Activated T-helper 1 cell treated with anti-CD3 and anti-CD28 coated beads, Interleukin-12 subunit alpha, Interleukin-12 subunit beta, Interleukin-2, Interleukin-4 antibody, amounts not matched to agents 30 ng/mL and 10 ng/mL and 1 ng/mL, durations not matched to agents 14 hours and 24 hours and 36 hours (primary cell): ENCODE measurements around the gene STK10. TPM values are rescaled to one million over a fixed set of nuclear protein-coding genes. Genes with fewer than 3 reads are reported as not detected.

ENCODE experiments used
- DNase-seq: peaks from one replicate; pipeline ENCODE4 v3.0.0; 2021; ENCODE audit warnings: low spot score
- H3K27ac Mint-ChIP-seq: one replicate; pipeline ENCODE4 v1.8.0; 2021; ENCODE audit warnings: mild to moderate bottlenecking, mixed read lengths
- H3K27me3 Mint-ChIP-seq: one replicate; pipeline ENCODE4 v1.8.0; 2022; ENCODE audit warnings: mild to moderate bottlenecking, moderate library complexity, mixed read lengths; ENCODE audit not compliant: insufficient read depth
- H3K36me3 Mint-ChIP-seq: one replicate; pipeline ENCODE4 v1.8.0; 2021; ENCODE audit warnings: low read depth, mixed read lengths
- H3K4me1 Mint-ChIP-seq: one replicate; pipeline ENCODE4 v1.8.0; 2021; ENCODE audit warnings: low read depth, mixed read lengths
- H3K4me3 Mint-ChIP-seq: one replicate; pipeline ENCODE4 v1.8.0; 2021; ENCODE audit warnings: mild to moderate bottlenecking, moderate library complexity, mixed read lengths
- H3K9me3 Mint-ChIP-seq: one replicate; pipeline ENCODE4 v1.8.0; 2021; ENCODE audit warnings: mixed read lengths
- intact Hi-C: fragments of 100-400 bp; cut with micrococcal nuclease; formaldehyde crosslinking; loops from one replicate; pipeline ENCODE4 v1.15.1; 2024
- total RNA-seq: library from RNA; stranded (reverse); gene quantifications from 2 replicates; pipeline ENCODE4 v1.2.3, GENCODE V29; 2022

STK10 gene
- 88.6 and 91.9 TPM in 2 replicates for total RNA-seq

- H3K4me3 Mint-ChIP-seq, result peak within 1 kb of the TSS; percentile 99
- peak within 1 kb of the TSS; percentile 99 for H3K27ac Mint-ChIP-seq
- peak; percentile 86 for DNase-seq
- peaks cover 8% of the 10 kb centered on the region for H3K27me3 Mint-ChIP-seq
- no peaks in the 10 kb centered on the region for H3K9me3 Mint-ChIP-seq
- peaks cover 38% of the 10 kb centered on the region for H3K4me1 Mint-ChIP-seq
- intact Hi-C loops, result loop anchor here (1.0 to 5.0 kb wide), 11 partner anchors 37 to 801 kb away; partner anchors contain the start of gene NPM1
- peaks cover 8% of the 10 kb centered on the region for H3K36me3 Mint-ChIP-seq
Observed at GRCh38 chr5:172188033-172188892, at the start of gene STK10. STK10 (minus strand) TSS chr5:172188224; CDS start chr5:172188042, 182 bp downstream.

DNA sequence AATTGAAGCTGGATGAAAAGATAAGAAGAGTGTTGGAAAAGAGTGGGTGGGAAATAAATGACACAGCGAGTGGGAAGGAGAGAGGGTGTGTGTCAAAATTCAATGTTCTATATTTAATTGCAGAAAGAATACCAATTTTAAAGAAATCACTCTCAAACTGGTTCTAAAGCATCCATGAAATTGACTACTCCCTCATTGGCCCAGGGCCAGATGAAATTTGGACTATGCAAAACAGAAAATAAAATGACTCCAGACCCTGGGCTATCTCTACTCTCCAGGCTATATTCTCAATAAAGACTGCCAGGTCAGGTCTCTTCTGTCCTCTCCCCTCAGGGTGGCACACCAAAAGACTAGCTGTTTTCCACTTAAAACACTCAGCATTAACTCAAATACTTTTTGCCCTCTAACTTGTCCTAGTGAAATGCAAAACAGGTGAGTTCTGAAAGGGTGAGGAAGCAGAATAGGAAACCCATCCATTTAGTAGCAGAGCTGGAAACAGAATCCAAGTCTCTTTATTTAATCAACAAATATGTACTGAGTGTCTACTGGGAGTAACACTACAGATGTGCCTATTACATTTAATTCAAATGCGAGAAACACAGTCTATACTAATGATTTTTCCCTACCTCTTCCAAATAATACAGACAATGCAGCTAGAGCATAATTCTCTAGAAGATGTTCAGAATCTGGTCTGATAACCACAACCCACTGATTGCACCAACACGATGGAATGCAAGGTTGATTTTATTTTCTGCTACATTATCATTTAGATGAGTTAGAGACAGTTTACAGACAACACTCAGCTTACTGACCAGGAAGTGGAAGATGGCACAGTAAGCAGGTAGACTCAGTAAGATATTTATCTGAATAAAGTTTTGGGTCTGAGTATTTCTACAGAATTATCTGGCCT, 48.1 kb upstream of the STK10 start:
- Mint-ChIP-seq H3K4me1 (peaks cover 44% of the 10 kb centered on the region), H3K27ac (no peak overlapping the region), H3K4me3 (no peak overlapping the region), H3K27me3 (peaks cover 2% of the 10 kb centered on the region), H3K36me3 (peaks cover 7% of the 10 kb centered on the region), H3K9me3 (no peaks in the 10 kb centered on the region)
- intact Hi-C loops, result loop anchor here (5.0 kb wide), 2 partner anchors 46 to 124 kb away; partner anchors contain the start of gene UBTD2
- DNase-seq, result no peak

GRCh38 chr5:172235132-172235780, 47.2 kb upstream of the STK10 start:
- DNase-seq, result no peak
- H3K4me1 Mint-ChIP-seq, result peaks cover 45% of the 10 kb centered on the region
- intact Hi-C loops, result loop anchor here (5.0 kb wide), 2 partner anchors 47 to 123 kb away; partner anchors contain the start of gene UBTD2

GRCh38 chr5:172234031-172234430, 46.0 kb upstream of the STK10 start:
- H3K27me3 Mint-ChIP-seq, result peaks cover 5% of the 10 kb centered on the region
- intact Hi-C loops, result no loop called here
- peaks cover 51% of the 10 kb centered on the region for H3K4me1 Mint-ChIP-seq
- H3K4me3 Mint-ChIP-seq, result no peak overlapping the region
- H3K9me3 Mint-ChIP-seq, result no peaks in the 10 kb centered on the region
- DNase-seq, result no peak
- no peak overlapping the region for H3K27ac Mint-ChIP-seq
- H3K36me3 Mint-ChIP-seq, result peaks cover 13% of the 10 kb centered on the region

More at GRCh38 chr5:172235132-172235780, 47.2 kb upstream of the STK10 start:
- no peak overlapping the region for H3K4me3 Mint-ChIP-seq
- H3K27ac Mint-ChIP-seq, result no peak overlapping the region
- H3K36me3 Mint-ChIP-seq, result peaks cover 11% of the 10 kb centered on the region
- H3K27me3 Mint-ChIP-seq, result peaks cover 2% of the 10 kb centered on the region
- H3K9me3 Mint-ChIP-seq, result no peaks in the 10 kb centered on the region

GRCh38 chr5:172229904-172230303, 41.9 kb upstream of the STK10 start:
- H3K27ac Mint-ChIP-seq, result no peak overlapping the region
- no peaks in the 10 kb centered on the region for H3K9me3 Mint-ChIP-seq
- H3K36me3 Mint-ChIP-seq, result peaks cover 15% of the 10 kb centered on the region
- no peak for DNase-seq
- H3K4me3 Mint-ChIP-seq, result no peak overlapping the region
- H3K4me1 Mint-ChIP-seq, result peaks cover 19% of the 10 kb centered on the region
- H3K27me3 Mint-ChIP-seq, result peaks cover 3% of the 10 kb centered on the region
- intact Hi-C loops, result no loop called here

DNA sequence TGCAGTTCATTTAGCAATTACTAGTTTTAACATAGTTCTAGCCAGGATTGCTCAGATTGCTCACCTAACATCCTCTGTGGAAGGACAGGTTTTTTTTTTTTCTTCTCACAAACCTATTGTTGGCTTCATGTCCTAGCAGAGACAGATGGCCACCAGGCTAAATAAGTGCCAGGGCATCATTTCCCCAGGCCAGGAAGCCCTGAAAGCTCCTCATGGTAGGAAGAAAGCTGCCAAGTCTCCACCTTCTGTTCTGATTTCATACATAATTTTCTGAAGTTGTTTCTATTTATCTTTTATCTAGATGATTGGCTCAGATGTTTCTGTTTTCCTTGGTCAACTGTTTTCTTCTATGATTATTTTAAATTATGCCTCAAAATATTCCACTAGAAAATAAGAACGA, 37.0 kb upstream of the STK10 start:
- no peak for DNase-seq
- Mint-ChIP-seq H3K36me3 (peaks cover 15% of the 10 kb centered on the region), H3K27me3 (peaks cover 7% of the 10 kb centered on the region), H3K9me3 (peaks cover 9% of the 10 kb centered on the region), H3K27ac (no peak overlapping the region), H3K4me1 (peaks cover 33% of the 10 kb centered on the region), H3K4me3 (no peak overlapping the region)
- intact Hi-C loops, result loop anchor here (1.0 to 2.0 kb wide), 7 partner anchors 13 to 318 kb away; no protein-coding TSS in a partner anchor

DNA sequence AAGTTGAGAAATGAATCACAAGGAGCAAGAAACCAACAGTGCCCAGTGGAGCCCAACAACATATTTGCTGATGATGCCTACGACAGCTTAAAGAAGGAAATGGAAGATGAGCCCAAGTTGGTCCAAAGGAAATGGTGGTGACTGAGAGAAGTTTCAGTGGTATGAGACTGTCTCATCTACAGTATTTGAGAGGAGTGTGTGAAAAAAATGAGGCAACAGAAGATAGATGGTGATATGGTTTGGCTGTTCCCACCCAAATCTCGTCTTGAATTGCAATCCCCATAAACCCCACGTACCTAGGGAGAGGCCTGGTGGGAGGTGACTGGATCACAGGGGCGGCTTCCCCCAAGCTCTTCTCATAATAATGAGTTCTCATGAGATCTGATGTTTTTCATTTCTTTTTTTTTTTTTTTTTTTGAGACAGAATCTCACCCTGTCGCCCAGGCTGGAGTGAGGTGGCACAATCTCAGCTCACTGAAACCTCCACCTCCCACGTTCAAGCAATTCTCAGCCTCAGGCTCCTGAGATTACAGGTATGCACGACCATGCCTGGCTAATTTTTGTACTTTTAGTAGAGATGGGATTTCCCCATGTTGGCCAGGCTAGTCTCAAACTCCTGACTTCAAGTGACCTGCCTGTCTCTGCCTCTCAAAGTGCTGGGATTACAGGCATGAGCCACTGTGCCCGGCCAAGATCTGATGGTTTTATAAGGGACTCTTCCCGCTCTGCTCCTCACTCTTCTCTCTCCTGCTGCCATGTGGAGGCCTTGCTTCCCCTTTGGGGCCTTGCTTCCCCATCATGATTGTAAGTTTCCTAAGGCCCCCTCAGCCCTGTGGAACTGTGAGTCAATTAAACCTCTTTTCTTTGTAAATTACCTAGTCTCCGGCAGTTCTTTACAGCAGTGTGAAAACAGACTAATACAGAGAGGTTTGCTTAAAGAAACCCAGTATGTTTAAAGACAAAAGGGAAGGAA, 36.2 kb upstream of the STK10 start:
- Mint-ChIP-seq H3K4me1 (peaks cover 28% of the 10 kb centered on the region), H3K27me3 (peaks cover 5% of the 10 kb centered on the region), H3K36me3 (peaks cover 15% of the 10 kb centered on the region), H3K9me3 (peaks cover 9% of the 10 kb centered on the region), H3K27ac (peak overlapping the region; percentile 87), H3K4me3 (no peak overlapping the region)
- intact Hi-C loops, result loop anchor here (1.0 to 2.0 kb wide), 7 partner anchors 14 to 317 kb away; no protein-coding TSS in a partner anchor
- DNase-seq, result no peak

- Mint-ChIP-seq H3K4me3 (no peak overlapping the region), H3K27ac (no peak overlapping the region), H3K9me3 (peaks cover 15% of the 10 kb centered on the region), H3K36me3 (peaks cover 17% of the 10 kb centered on the region), H3K4me1 (peaks cover 20% of the 10 kb centered on the region), H3K27me3 (peaks cover 5% of the 10 kb centered on the region)
- intact Hi-C loops, result no loop called here
- DNase-seq, result no peak
Observed at GRCh38 chr5:172219296-172219695, 31.3 kb upstream of the STK10 start.

DNA sequence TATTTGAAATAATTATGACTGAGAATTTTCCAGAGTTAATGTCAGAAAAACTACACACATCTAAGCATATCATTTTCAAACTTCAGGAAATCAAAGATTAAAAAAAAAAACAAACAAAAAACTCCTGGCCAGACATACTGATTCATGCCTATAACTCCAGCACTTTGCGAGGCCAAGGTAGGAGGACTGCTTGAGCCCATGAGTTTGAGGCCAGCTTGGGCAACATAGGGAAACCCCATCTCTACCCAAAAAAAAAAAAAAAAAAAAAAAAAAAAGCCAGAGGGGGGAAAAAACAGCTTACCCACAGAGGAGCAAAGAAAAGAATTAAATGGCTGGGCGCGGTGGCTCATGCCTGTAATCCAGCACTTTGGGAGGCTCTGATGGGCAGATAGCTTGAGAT, 28.3 kb upstream of the STK10 start:
- Mint-ChIP-seq H3K27ac (no peak overlapping the region), H3K36me3 (peaks cover 19% of the 10 kb centered on the region), H3K27me3 (no peaks in the 10 kb centered on the region), H3K4me1 (no peaks in the 10 kb centered on the region), H3K4me3 (no peak overlapping the region), H3K9me3 (peaks cover 6% of the 10 kb centered on the region)
- DNase-seq, result no peak
- intact Hi-C loops, result no loop called here

DNA sequence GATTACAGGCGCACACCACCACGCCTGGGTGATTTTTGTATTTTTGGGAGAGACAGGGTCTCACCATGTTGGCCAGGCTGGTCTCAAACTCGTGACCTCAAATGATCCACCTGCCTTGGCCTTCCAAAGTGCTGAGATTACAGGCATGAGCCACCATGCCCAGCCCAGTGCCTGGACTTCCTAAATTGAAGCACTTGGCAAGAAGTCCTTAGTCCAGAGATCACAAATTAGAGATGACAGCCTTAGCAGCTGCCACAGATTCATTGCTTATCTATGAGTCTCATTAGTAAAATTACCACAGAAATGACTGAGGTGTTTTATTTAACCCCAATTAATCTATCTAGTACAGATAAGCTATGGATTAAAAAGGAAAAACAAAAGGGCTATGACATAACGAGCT, 25.1 kb upstream of the STK10 start:
- DNase-seq, result no peak
- Mint-ChIP-seq H3K27ac (no peak overlapping the region), H3K4me3 (no peak overlapping the region), H3K4me1 (no peaks in the 10 kb centered on the region), H3K27me3 (no peaks in the 10 kb centered on the region), H3K36me3 (peaks cover 21% of the 10 kb centered on the region), H3K9me3 (peaks cover 6% of the 10 kb centered on the region)
- intact Hi-C loops, result no loop called here

GRCh38 chr5:172211676-172212075, 23.7 kb upstream of the STK10 start:
- intact Hi-C loops, result no loop called here
- Mint-ChIP-seq H3K9me3 (no peaks in the 10 kb centered on the region), H3K4me3 (no peak overlapping the region), H3K4me1 (peaks cover 7% of the 10 kb centered on the region), H3K36me3 (peaks cover 16% of the 10 kb centered on the region), H3K27ac (no peak overlapping the region), H3K27me3 (no peaks in the 10 kb centered on the region)
- no peak for DNase-seq
